Measurements from ENCODE around the gene PCK1. TPM values are rescaled to one million over a fixed set of nuclear protein-coding genes. Genes with fewer than 3 reads are reported as not detected.
"Not testable (repeated sequence)": the region's sequence is repeated elsewhere in the genome, so short reads cannot be mapped to it uniquely, and the experiment has no call there.

Gene PCK1
- total RNA-seq = not detected

- ChIA-PET POLR2A (no interaction called here), CTCF (no interaction called here)
Measured at GRCh38 chr20:57560554-57561355, at the start of gene PCK1. TSS of gene PCK1 (plus strand) at chr20:57561110. CDS start at chr20:57561412, 302 bp downstream.

GRCh38 chr20:57511709-57512108, 49.2 kb upstream of the PCK1 start:
- POLR2A ChIA-PET = not testable (repeated sequence)

DNA sequence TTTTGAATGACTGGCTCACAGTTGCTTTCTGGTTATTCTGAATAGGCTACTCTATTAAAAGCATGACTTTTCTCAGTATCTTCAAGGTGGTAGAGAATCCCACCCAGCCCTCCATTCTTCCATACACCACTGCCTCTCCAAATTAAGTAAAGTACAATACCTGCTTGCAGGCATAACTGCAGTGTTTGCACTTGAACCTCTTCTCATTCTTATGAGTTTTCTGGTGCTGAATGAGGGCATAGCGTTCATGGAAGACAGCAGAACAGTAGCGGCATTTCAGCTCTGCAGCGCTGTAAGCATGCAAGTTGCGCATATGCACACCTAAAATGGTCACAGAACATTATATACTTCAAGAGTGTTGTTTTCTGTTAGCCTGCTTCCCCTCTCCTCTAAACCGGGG, 48.5 kb upstream of the PCK1 start:
- ChIA-PET POLR2A (no interaction called here), CTCF (no interaction called here)

More at GRCh38 chr20:57511709-57512108, 49.2 kb upstream of the PCK1 start:
- CTCF ChIA-PET = not testable (repeated sequence)

GRCh38 chr20:57513199-57513598, 47.7 kb upstream of the PCK1 start:
- POLR2A ChIA-PET = no interaction called here
- CTCF ChIA-PET = interaction anchor here (2.3 kb wide), 1 partner anchor 83 kb away, joined by 5 read pairs; no protein-coding TSS in a partner anchor

DNA sequence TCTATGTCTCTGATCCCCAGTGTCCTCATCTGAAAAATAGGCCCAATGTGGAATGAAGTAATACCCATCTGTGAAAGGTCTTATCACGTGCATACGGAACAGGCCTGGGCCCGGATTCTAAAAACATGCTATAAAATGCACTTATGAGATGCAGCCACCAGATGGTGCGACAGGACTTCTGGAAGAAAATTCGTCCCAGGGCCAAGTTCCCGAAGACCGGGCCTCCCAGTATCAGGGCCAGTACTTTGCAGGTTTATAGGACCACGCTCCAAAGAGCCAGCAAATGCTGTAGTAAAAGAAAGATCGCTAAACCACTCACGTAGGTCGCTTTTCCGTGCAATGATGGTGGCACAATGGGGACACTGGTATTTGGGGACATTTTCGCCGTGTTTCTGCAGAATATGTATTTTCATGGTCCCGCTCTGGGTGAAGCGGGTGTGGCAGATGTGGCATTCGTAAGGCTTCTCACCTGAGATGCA, 46.6 kb upstream of the PCK1 start:
- CTCF ChIA-PET = interaction anchor here (2.3 kb wide), 1 partner anchor 82 kb away, joined by 5 read pairs; no protein-coding TSS in a partner anchor
- POLR2A ChIA-PET = no interaction called here

DNA sequence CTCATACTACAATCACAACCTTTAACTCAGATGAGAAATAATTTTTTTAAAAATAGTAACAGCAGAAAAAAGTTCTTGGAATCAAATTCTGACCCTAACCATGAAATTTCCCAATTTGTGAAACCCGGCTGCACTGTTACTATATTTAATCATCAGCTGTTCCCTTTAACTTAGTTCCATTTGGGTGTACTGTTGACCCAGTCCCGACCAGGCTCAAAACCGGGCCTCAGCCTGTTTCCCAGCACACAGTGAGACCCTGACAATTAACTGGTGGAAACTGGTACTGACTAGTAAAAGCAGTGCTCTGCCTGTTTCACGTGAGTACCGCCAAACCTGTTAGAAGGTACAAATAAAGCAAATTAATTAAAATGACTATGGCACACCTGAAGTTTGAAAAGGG, 43.0 kb upstream of the PCK1 start:
- ChIA-PET POLR2A (no interaction called here), CTCF (no interaction called here)

DNA sequence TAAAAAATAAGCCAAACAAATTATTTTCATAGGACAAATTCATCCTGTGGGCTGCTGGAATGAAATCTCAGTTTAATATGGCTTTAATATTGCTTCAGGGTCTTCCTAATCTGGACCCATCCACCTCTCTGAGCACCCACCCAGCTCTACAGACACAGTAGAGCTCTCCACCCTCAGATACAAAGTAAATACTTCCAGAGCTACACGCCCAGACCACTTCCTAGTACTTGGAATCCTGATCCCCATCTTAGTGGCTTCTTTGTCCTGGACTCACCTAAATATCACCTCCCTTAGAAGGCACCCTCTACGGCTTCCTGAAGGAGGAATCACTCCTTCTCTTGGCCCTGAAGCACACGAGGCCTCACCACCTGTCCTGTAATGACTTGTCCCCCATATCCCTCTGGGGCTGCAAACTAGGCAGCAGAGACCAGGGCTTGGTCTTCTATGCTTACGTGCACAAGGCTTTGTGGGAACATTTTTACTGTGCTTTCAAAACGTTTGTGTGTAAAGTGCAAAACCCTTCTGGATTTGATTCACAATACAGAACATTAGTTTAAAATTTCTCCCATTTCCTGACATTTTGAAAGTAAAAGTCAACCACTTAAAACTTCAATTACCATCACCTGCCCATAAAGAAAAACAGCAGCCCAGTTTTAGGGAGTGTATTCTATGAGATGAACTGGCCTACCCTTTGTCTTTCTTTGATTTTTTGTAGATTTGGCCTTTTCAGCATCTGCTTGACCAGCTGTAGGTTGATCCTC, 38.4 kb upstream of the PCK1 start:
- POLR2A ChIA-PET = interaction anchor here (0.6 kb wide), 1 partner anchor 72 kb away, joined by 5 read pairs; no protein-coding TSS in a partner anchor
- CTCF ChIA-PET = no interaction called here

- ChIA-PET POLR2A (no interaction called here), CTCF (no interaction called here)
Measured at GRCh38 chr20:57523782-57524181, 37.1 kb upstream of the PCK1 start.

GRCh38 chr20:57524511-57525176, 36.3 kb upstream of the PCK1 start, which contains the start of gene CTCFL:
TSS of gene CTCFL (minus strand) at chr20:57525140. CDS start at chr20:57524205, 935 bp downstream.
- ChIA-PET CTCF (no interaction called here), POLR2A (no interaction called here)

- CTCF ChIA-PET = no interaction called here
- POLR2A ChIA-PET = no interaction called here
Measured at GRCh38 chr20:57525328-57526086, 35.4 kb upstream of the PCK1 start.

DNA sequence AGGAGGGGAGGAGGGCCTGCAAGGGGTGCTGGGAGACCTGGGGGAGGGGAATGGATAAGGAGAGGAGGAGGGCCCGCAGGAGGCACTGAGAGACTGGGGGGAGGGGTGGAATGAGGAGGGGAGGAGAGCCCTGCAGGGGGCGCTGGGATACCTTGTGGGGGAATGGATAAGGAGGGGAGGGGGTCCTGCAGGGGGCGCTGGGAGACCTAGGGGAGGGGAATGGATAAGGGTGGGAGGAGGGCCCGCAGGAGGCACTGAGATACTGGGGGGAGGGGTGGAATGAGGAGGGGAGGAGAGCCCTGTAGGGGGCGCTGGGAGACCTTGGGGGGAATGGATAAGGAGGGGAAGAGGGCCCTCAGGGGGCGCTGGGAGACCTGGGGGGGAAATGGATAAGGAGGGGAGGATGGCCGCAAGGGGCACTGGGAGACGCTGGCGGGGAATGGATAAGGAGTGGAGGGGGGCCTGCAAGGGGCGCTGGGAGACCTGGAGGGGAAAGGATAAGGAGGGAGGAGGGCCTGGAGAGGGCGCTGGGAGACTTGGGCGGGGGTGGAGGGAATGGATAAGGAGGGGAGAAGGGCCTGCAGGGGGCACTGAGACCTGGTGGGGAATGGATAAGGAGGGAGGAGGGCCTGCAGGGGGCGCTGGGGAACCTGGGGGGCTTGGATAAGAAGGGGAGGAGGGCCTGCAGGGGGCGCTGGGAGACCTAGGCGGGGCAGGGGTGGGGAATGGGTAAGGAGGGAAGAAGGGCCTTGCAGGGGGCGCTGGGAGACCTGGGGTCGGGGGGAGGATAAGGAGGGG, 34.6 kb upstream of the PCK1 start:
- ChIA-PET CTCF (no interaction called here), POLR2A (no interaction called here)

- ChIA-PET POLR2A (no interaction called here), CTCF (interaction anchor here (0.6 kb wide), 1 partner anchor 676 kb away, joined by 3 read pairs; no protein-coding TSS in a partner anchor)
Measured at GRCh38 chr20:57526885-57527460, 33.9 kb upstream of the PCK1 start.

DNA sequence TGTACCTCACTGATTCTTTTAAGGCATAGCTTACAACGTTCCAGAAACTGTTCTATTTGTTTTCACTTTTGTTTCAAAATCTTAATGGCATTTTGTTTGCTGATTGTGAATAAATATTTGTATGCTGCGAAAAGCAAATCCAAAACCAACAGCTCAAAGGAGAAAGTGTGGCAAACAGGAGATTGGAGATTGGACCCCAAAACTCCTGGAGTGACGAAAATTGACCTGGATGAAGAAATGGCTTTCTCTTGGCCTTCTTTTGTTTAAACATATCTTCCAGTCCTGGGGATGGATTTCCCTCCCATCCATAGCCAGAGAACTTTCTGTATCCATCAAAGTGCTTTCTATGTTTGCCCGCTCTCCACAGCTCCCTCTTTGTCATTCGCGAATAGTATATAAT, 33.2 kb upstream of the PCK1 start:
- ChIA-PET POLR2A (no interaction called here), CTCF (interaction anchor here (0.6 kb wide), 1 partner anchor 675 kb away, joined by 3 read pairs; no protein-coding TSS in a partner anchor)

DNA sequence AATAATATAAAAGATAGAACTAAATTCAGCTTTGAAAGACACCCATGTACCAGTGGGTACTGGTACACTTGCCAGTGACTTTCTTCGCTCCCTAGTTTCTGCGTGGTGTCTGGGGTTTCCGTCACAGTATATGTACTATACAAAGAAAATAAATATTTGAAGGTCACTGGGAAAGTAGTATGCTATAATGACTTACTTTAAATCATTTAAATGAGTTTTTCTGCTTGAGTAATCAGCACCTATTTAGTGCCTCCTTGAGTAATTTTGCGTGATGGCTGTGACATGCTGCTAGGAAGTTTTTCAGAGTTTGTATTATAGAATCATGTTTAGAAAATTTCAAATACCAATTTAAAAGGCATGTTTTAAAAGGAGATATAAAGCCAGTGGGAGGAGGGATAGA, 32.8 kb upstream of the PCK1 start:
- ChIA-PET POLR2A (no interaction called here), CTCF (no interaction called here)

DNA sequence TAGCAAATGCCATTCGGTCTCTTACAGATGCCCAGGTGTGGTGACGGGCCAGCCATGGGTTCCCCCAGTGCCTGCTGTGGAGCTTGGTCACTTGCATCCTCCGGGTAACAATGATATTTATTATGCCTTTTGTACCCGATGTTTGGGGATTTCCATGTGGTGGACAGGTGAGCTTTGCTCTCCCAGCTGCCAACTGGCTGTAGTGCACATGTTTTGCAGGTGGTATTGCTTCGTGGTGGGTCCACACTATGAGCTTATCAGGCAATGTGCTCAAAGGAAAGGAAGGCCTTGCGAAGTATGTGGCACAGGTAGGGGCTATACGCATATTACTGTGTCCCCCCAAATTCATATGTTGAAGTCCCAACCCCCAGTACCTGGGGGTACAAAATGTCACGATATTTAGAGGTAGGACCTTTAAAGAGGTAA, 31.7 kb upstream of the PCK1 start:
- ChIA-PET CTCF (no interaction called here), POLR2A (no interaction called here)

- CTCF ChIA-PET = no interaction called here
- POLR2A ChIA-PET = no interaction called here
Measured at GRCh38 chr20:57529810-57530209, 31.1 kb upstream of the PCK1 start.

- CTCF ChIA-PET = no interaction called here
- POLR2A ChIA-PET = no interaction called here
Measured at GRCh38 chr20:57530327-57530981, 30.5 kb upstream of the PCK1 start.

- ChIA-PET POLR2A (no interaction called here), CTCF (interaction anchor here (0.8 kb wide), 1 partner anchor 21 kb away, joined by 3 read pairs; no protein-coding TSS in a partner anchor)
Measured at GRCh38 chr20:57532104-57532503, 28.8 kb upstream of the PCK1 start.

Measured in activated CD8-positive, alpha-beta memory T cell treated with anti-CD3 and anti-CD28 coated beads for 36 hours (primary cell).